ENCODE results near the gene PRKAG2.

DNA sequence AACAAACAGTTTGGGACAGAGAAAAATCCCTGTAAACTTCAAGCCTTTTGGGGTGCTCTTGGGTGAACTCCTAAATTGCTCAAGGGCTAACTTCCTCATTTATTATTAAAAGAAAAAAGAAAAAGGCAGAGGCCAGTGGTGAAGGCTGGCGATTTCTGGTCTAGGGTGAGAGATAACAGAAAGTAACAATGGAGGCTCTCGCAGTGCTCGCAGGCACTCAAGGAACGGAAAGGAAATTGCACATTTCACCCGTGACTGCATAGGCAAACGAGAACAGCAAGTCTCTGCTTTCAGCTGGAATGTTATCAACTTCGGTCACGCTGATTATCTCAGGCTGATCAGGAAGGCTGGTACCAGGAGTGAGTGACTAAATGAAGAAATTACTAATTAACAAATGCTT is 70.7 kb downstream of the PRKAG2 start:
- TF ChIP-seq, protein P1, sequence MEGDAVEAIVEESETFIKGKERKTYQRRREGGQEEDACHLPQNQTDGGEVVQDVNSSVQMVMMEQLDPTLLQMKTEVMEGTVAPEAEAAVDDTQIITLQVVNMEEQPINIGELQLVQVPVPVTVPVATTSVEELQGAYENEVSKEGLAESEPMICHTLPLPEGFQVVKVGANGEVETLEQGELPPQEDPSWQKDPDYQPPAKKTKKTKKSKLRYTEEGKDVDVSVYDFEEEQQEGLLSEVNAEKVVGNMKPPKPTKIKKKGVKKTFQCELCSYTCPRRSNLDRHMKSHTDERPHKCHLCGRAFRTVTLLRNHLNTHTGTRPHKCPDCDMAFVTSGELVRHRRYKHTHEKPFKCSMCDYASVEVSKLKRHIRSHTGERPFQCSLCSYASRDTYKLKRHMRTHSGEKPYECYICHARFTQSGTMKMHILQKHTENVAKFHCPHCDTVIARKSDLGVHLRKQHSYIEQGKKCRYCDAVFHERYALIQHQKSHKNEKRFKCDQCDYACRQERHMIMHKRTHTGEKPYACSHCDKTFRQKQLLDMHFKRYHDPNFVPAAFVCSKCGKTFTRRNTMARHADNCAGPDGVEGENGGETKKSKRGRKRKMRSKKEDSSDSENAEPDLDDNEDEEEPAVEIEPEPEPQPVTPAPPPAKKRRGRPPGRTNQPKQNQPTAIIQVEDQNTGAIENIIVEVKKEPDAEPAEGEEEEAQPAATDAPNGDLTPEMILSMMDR (IDR thresholded peaks at IDR 0.05; ENCODE audit: low read depth, low read length, missing input control) = no peak
- TF ChIP-seq RAD21 (IDR thresholded peaks at IDR 0.05) = no peak
- no peak for TF ChIP-seq HNF4A (conservative IDR thresholded peaks at IDR 0.05)
- TF ChIP-seq, protein P2, sequence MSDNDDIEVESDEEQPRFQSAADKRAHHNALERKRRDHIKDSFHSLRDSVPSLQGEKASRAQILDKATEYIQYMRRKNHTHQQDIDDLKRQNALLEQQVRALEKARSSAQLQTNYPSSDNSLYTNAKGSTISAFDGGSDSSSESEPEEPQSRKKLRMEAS (IDR thresholded peaks at IDR 0.05) = no peak
- TF ChIP-seq HNF4G (IDR thresholded peaks at IDR 0.05) = no peak
- TF ChIP-seq EGR1 (IDR thresholded peaks at IDR 0.05; ENCODE audit: low read depth in 2 of 2) = no peak
- TF ChIP-seq YY1 (IDR thresholded peaks at IDR 0.05) = no peak
- TF ChIP-seq TAF1 (conservative IDR thresholded peaks at IDR 0.05) = no peak
- TF ChIP-seq NR2F2 (IDR thresholded peaks at IDR 0.05) = no peak
- TF ChIP-seq RXRA (IDR thresholded peaks at IDR 0.05) = peak in 1 of 2 donors; percentile 10
- TF ChIP-seq, protein P3, sequence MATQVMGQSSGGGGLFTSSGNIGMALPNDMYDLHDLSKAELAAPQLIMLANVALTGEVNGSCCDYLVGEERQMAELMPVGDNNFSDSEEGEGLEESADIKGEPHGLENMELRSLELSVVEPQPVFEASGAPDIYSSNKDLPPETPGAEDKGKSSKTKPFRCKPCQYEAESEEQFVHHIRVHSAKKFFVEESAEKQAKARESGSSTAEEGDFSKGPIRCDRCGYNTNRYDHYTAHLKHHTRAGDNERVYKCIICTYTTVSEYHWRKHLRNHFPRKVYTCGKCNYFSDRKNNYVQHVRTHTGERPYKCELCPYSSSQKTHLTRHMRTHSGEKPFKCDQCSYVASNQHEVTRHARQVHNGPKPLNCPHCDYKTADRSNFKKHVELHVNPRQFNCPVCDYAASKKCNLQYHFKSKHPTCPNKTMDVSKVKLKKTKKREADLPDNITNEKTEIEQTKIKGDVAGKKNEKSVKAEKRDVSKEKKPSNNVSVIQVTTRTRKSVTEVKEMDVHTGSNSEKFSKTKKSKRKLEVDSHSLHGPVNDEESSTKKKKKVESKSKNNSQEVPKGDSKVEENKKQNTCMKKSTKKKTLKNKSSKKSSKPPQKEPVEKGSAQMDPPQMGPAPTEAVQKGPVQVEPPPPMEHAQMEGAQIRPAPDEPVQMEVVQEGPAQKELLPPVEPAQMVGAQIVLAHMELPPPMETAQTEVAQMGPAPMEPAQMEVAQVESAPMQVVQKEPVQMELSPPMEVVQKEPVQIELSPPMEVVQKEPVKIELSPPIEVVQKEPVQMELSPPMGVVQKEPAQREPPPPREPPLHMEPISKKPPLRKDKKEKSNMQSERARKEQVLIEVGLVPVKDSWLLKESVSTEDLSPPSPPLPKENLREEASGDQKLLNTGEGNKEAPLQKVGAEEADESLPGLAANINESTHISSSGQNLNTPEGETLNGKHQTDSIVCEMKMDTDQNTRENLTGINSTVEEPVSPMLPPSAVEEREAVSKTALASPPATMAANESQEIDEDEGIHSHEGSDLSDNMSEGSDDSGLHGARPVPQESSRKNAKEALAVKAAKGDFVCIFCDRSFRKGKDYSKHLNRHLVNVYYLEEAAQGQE (IDR thresholded peaks at IDR 0.05) = no peak
